Activated naive CD4-positive, alpha-beta T cell treated with anti-CD3 and anti-CD28 coated beads for 36 hours (primary cell): ENCODE data around the gene LRAT. TPM values are rescaled to one million over a fixed set of nuclear protein-coding genes. Genes with fewer than 3 reads are reported as not detected.

Experiments used
- CTCF ChIA-PET: fragments of 350-600 bp; sonication (Branson Sonifier 250); formaldehyde crosslinking; loops from one replicate; lab custom pipeline; 2021; ENCODE audit warnings: antibody characterized with exemption; lab: Charles Lee
- DNase-seq: peaks from one replicate; pipeline ENCODE4 v3.0.0-alpha.2; 2020
- H3K27ac Mint-ChIP-seq: one replicate; pipeline ENCODE4 v1.8.0; 2021; ENCODE audit warnings: mild to moderate bottlenecking, mixed read lengths
- H3K27me3 Mint-ChIP-seq: one replicate; pipeline ENCODE4 v1.8.0; 2021; ENCODE audit warnings: low read depth, mixed read lengths
- H3K36me3 Mint-ChIP-seq: one replicate; pipeline ENCODE4 v1.8.0; 2021; ENCODE audit warnings: low read depth, mixed read lengths
- H3K4me1 Mint-ChIP-seq: one replicate; pipeline ENCODE4 v1.8.0; 2021; ENCODE audit warnings: low read depth, mixed read lengths
- H3K4me3 Mint-ChIP-seq: one replicate; pipeline ENCODE4 v1.8.0; 2021; ENCODE audit warnings: mild to moderate bottlenecking, moderate library complexity, mixed read lengths
- H3K9me3 Mint-ChIP-seq: one replicate; pipeline ENCODE4 v1.8.0; 2021; ENCODE audit warnings: mixed read lengths
- intact Hi-C: fragments of 100-400 bp; cut with micrococcal nuclease; formaldehyde crosslinking; loops from one replicate; pipeline ENCODE4 v1.15.1; 2023
- total RNA-seq, 2 experiments: library from RNA; stranded (reverse); gene quantifications; one replicate each; pipeline ENCODE4 v1.2.3, GENCODE V29; 2021

LRAT gene
- total RNA-seq, 2 experiments from 2014 or later = not detected

GRCh38 chr4:154779362-154779947, 35.7 kb downstream of the LRAT start:
- intact Hi-C loops = loop anchor here (2.0 kb wide), 3 partner anchors 143 to 229 kb away; partner anchors contain the start of gene PLRG1
- no peak for DNase-seq
- CTCF ChIA-PET = interaction anchor here (1.2 kb wide), 1 partner anchor 142 kb away, joined by 6 read pairs; no protein-coding TSS in a partner anchor
- H3K4me3 Mint-ChIP-seq = no peak overlapping the region
- no peaks in the 10 kb centered on the region for H3K4me1 Mint-ChIP-seq
- H3K27me3 Mint-ChIP-seq = peaks cover 26% of the 10 kb centered on the region
- H3K36me3 Mint-ChIP-seq = no peaks in the 10 kb centered on the region
- no peaks in the 10 kb centered on the region for H3K9me3 Mint-ChIP-seq
- H3K27ac Mint-ChIP-seq = no peak overlapping the region

- Mint-ChIP-seq H3K36me3 (no peaks in the 10 kb centered on the region), H3K4me3 (no peak within 1 kb of the TSS), H3K4me1 (no peaks in the 10 kb centered on the region), H3K27ac (no peak within 1 kb of the TSS), H3K9me3 (no peaks in the 10 kb centered on the region), H3K27me3 (peaks cover 23% of the 10 kb centered on the region)
- intact Hi-C loops = no loop called here
- CTCF ChIA-PET = interaction anchor here (1.1 kb wide), 1 partner anchor 13 kb away, joined by 3 read pairs; no protein-coding TSS in a partner anchor
- no peak for DNase-seq
Measured at GRCh38 chr4:154781126-154781982, 37.6 kb downstream of the LRAT start, which contains the start of gene RBM46. RBM46 (plus strand) TSS chr4:154781272; CDS start chr4:154796753, 15,481 bp downstream.

GRCh38 chr4:154781983-154782293, 38.1 kb downstream of the LRAT start:
- no peaks in the 10 kb centered on the region for H3K36me3 Mint-ChIP-seq
- CTCF ChIA-PET = interaction anchor here (0.7 kb wide), 1 partner anchor 20 kb away, joined by 3 read pairs; no protein-coding TSS in a partner anchor
- intact Hi-C loops = no loop called here
- peaks cover 22% of the 10 kb centered on the region for H3K27me3 Mint-ChIP-seq
- no peak overlapping the region for H3K27ac Mint-ChIP-seq
- DNase-seq = no peak
- H3K9me3 Mint-ChIP-seq = no peaks in the 10 kb centered on the region
- H3K4me3 Mint-ChIP-seq = no peak overlapping the region
- H3K4me1 Mint-ChIP-seq = no peaks in the 10 kb centered on the region

Other genes with a start within 250 kb of the LRAT start
- 100 to 1,000 TPM; 113 to 116 TPM for gene PLRG1, start 193.6 kb upstream of the LRAT start, total RNA-seq
- not detected for gene FGB, start 181.0 kb upstream of the LRAT start, total RNA-seq
- not detected for gene FGA, start 153.3 kb upstream of the LRAT start, total RNA-seq
- not detected for gene FGG, start 131.3 kb upstream of the LRAT start, total RNA-seq
- gene RBM46, start 37.3 kb downstream of the LRAT start, total RNA-seq = not detected